NCI-H2196 treated with DMSO at 0.1 percent for 48 hours (cell line): ENCODE results near the gene DCTN1.

Experiments
- DNase-seq: peaks from one replicate; lab custom pipeline; 2025; ENCODE audit not compliant: unreplicated experiment; lab: John Stamatoyannopoulos, UW

The DCTN1 gene

DNA sequence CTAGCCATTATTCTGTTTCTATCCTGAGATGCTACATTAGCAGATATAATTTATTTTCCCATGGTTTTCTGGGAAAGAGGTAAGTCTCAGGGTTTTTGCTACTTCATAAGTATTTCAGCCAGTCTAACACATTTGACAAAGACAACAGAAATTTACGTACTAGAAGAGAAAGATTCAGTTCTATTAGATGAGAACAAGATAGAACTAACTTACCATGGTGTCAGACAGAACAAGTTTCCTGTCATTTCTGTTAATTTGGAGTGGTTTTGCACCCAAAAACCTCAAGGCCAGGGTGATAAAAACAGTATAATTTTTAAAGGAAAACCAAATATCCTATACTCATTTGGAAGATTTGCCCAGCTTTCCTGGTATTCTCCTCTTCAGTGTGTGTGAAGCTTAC is 52.5 kb downstream of the DCTN1 start:
- DNase-seq = no peak

- DNase-seq = no peak
Measured at GRCh38 chr2:74327199-74327598, 52.9 kb downstream of the DCTN1 start.

DNA sequence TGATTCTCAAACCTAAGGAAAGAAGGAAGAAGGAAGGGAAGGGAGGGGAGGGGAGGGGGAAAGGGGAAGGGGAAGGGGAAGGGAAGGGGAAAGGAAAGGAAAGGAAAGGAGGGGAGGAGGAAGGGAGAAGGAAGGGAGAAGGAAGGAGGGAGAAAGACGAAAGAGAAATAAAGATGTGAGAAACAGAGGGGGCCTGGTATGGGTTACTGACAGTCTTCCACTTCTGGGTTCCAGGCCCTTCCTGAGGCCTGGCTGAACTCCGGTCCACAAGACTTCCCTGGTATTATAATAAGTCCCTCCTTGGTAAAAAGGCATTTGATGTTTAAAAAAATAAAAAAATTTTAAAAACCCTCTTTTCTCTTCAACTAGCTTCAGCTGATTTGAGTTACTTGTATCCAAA is 54.3 kb downstream of the DCTN1 start:
- no peak for DNase-seq

DNA sequence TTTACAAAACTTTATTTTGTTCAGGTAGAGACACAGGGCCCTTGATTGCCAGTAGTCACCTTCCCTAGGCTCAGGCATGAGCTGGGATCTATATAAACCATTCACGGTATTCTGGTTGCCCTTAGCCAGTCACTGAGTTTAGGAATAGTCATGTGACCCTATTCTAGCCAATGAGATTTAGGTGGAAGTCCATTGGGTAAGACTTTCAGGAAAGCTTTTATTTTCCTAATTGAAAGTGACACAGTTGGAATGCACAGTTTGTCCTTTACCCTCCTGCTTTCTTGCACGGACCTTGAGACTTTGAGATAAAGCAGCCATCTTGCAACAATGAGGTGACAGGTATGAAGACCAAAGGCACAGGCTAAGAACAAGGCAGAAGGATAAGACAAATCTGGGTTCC is 58.4 kb downstream of the DCTN1 start:
- DNase-seq = no peak

DNA sequence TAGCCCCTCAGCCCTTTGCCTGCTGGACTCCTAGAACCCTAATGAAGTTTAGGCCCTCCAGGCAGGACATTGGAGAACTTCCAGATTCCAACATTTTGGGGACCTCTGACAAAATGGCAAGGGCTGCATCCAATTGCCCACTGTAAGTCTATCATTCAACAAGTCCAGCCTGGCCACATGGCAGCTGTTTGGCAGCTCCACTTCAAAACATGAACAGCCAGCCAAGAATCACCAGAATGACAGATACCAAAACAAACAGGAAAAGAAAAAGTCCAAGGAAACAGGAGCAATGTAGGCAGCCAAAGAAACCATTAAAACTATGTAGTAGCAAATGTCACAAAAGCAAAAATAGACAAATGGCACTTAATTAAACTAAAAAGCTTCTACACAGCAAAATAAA is 62.4 kb downstream of the DCTN1 start:
- DNase-seq = no peak

GRCh38 chr2:74316627-74317295 is 63.4 kb downstream of the DCTN1 start:
- DNase-seq = no peak

DNA sequence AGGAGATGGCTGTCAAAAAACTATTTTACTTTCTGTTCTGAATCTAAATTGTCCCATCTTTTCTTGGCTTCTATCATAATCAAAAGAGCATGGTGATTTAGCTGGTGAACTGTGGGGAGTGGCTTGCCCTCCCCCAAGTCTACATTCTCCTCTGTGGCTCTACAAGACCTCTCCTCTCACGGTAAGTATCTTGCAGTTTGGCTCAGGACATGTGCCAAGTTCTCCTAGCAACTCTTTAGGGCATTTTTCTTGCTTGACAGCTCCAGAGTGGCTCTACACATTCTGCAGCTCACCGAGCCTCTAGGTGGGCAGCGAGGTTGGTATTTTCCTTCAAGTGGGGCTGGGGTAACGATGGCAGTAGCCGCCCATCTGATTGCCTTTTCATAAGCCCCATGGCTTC is 66.0 kb downstream of the DCTN1 start:
- DNase-seq = no peak

- no peak for DNase-seq
Measured at GRCh38 chr2:74313497-74313896, 66.6 kb downstream of the DCTN1 start.

DNA sequence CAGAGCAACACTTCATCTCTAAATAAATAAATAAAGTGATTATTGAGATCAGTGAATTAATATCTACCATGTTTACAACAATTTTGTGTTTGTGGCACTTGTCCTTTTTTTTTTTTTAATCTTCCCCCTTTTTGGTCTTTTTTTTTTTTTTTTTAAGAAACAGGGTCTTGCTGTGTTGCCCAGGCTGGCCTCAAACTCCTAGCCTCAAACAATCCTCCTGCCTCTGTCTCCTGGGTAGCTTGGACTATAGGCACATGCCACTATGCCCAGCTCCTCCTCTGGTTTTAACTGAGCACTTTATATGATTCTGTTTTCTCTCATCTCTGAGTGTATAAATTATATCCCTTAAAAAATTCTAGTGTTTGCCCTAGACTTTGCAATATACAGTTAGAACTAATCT is 67.2 kb downstream of the DCTN1 start:
- DNase-seq = no peak
